Type B pancreatic cell (in vitro differentiated cells): Measurements from ENCODE around the gene TSPAN1. TPM values are rescaled to one million over a fixed set of nuclear protein-coding genes. Genes with fewer than 3 reads are reported as not detected.

ENCODE experiments used
- DNase-seq: peaks from one replicate; pipeline ENCODE4 v3.0.0; 2021; ENCODE audit warnings: mixed read lengths; ENCODE audit not compliant: unreplicated experiment; ENCODE audit errors: extremely low spot score
- H3K27ac Mint-ChIP-seq: 2 replicates; pipeline ENCODE4 v1.8.0; 2021; ENCODE audit warnings: mild to moderate bottlenecking, mixed read lengths
- H3K27me3 Mint-ChIP-seq: 2 replicates; pipeline ENCODE4 v1.8.0; 2021; ENCODE audit warnings: mixed read lengths
- H3K36me3 Mint-ChIP-seq: 2 replicates; pipeline ENCODE4 v1.8.0; 2021; ENCODE audit warnings: mixed read lengths
- H3K4me1 Mint-ChIP-seq: one replicate; pipeline ENCODE4 v1.8.0; 2021; ENCODE audit warnings: mixed read lengths; ENCODE audit not compliant: unreplicated experiment
- H3K4me3 Mint-ChIP-seq: 2 replicates; pipeline ENCODE4 v1.8.0; 2021; ENCODE audit warnings: mild to moderate bottlenecking, mixed read lengths
- H3K9me3 Mint-ChIP-seq: 2 replicates; pipeline ENCODE4 v1.8.0; 2021; ENCODE audit warnings: mixed read lengths
- total RNA-seq: library from RNA; stranded (reverse); gene quantifications from 2 replicates; pipeline ENCODE4 v1.2.1, GENCODE V29; 2021; ENCODE audit warnings: low replicate concordance
- TF ChIP-seq, protein P1 (sequence below): fragments of 200-600 bp; sonication (generic); conservative IDR thresholded peaks from 2 replicates; pipeline ENCODE4 v1.5.0; 2021; ENCODE audit warnings: antibody characterized with exemption, mild to moderate bottlenecking

Gene TSPAN1
- total RNA-seq, 1 donor from 2014 or later: 27.6 TPM

GRCh38 chr1:46205141-46205540 lies 30.3 kb downstream of the TSPAN1 start:
- Mint-ChIP-seq H3K9me3 (no peaks in the 10 kb centered on the region), H3K4me1 (peaks cover 18% of the 10 kb centered on the region), H3K36me3 (no peaks in the 10 kb centered on the region), H3K27me3 (peaks cover 7% of the 10 kb centered on the region), H3K27ac (no peak overlapping the region), H3K4me3 (no peak overlapping the region)
- TF ChIP-seq, protein P1, sequence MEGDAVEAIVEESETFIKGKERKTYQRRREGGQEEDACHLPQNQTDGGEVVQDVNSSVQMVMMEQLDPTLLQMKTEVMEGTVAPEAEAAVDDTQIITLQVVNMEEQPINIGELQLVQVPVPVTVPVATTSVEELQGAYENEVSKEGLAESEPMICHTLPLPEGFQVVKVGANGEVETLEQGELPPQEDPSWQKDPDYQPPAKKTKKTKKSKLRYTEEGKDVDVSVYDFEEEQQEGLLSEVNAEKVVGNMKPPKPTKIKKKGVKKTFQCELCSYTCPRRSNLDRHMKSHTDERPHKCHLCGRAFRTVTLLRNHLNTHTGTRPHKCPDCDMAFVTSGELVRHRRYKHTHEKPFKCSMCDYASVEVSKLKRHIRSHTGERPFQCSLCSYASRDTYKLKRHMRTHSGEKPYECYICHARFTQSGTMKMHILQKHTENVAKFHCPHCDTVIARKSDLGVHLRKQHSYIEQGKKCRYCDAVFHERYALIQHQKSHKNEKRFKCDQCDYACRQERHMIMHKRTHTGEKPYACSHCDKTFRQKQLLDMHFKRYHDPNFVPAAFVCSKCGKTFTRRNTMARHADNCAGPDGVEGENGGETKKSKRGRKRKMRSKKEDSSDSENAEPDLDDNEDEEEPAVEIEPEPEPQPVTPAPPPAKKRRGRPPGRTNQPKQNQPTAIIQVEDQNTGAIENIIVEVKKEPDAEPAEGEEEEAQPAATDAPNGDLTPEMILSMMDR: no peak
- DNase-seq: no peak

GRCh38 chr1:46205791-46206190 lies 30.9 kb downstream of the TSPAN1 start:
- H3K27me3 Mint-ChIP-seq: peaks cover 7% of the 10 kb centered on the region
- no peaks in the 10 kb centered on the region for H3K9me3 Mint-ChIP-seq
- TF ChIP-seq, protein P1: no peak
- H3K4me1 Mint-ChIP-seq: peaks cover 15% of the 10 kb centered on the region
- H3K27ac Mint-ChIP-seq: no peak overlapping the region
- H3K36me3 Mint-ChIP-seq: no peaks in the 10 kb centered on the region
- H3K4me3 Mint-ChIP-seq: no peak overlapping the region
- DNase-seq: no peak

DNA sequence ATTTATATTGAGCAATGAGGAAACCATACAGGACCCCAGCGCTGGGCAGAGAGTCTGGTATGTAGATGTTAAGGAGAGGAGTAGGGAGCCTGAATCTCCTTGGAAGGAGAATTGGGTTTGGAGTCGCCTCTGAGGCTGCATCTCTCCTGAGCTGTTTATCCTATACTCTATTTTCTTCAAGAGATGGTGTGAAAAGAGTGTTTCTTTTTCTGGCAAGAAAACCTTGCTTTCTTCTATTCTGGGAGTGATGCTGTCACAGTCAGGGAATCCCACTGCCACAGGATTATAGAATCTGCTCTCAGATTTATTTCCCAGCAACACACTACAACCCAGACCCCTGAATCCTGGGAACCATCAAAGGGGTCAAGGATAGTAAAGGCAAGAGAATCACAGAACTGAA lies 31.5 kb downstream of the TSPAN1 start:
- H3K4me3 Mint-ChIP-seq: no peak overlapping the region

DNA sequence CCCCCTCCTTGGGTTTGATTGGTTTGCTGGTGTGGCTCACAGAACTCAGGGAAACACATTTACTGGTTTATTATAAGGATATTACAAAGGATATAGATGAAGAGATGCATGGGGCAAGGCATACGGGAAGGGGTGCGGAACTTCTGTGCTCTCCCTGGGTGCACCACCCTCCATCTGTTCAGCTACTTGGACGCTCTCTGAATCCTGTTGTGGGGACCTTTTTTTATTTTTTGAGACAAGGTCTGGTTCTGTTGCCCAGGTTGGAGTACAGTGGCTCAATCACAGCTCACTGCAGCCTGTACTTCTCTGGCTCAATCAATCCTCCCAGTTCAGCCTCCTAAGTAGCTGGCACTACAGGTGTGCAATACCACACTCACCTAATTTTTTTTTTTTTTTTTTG lies 35.7 kb downstream of the TSPAN1 start:
- DNase-seq: no peak
- Mint-ChIP-seq H3K36me3 (no peaks in the 10 kb centered on the region), H3K4me3 (no peak overlapping the region), H3K27me3 (no peaks in the 10 kb centered on the region), H3K27ac (no peak overlapping the region), H3K4me1 (no peaks in the 10 kb centered on the region), H3K9me3 (no peaks in the 10 kb centered on the region)
- TF ChIP-seq, protein P1: no peak

More for the DNA sequence above, 31.5 kb downstream of the TSPAN1 start:
- Mint-ChIP-seq H3K27ac (no peak overlapping the region), H3K9me3 (no peaks in the 10 kb centered on the region), H3K36me3 (no peaks in the 10 kb centered on the region), H3K27me3 (peaks cover 7% of the 10 kb centered on the region), H3K4me1 (peaks cover 15% of the 10 kb centered on the region)
- TF ChIP-seq, protein P1: no peak
- DNase-seq: no peak

- Mint-ChIP-seq H3K27me3 (no peaks in the 10 kb centered on the region), H3K27ac (no peak overlapping the region), H3K9me3 (no peaks in the 10 kb centered on the region), H3K4me1 (no peaks in the 10 kb centered on the region), H3K36me3 (no peaks in the 10 kb centered on the region), H3K4me3 (no peak overlapping the region)
- TF ChIP-seq, protein P1: no peak
- no peak for DNase-seq
Measured at GRCh38 chr1:46211051-46211450, 36.2 kb downstream of the TSPAN1 start.

- no peak for DNase-seq
- TF ChIP-seq, protein P1: no peak
- H3K4me1 Mint-ChIP-seq: no peaks in the 10 kb centered on the region
- no peaks in the 10 kb centered on the region for H3K36me3 Mint-ChIP-seq
- no peaks in the 10 kb centered on the region for H3K9me3 Mint-ChIP-seq
- no peak overlapping the region for H3K4me3 Mint-ChIP-seq
- no peak overlapping the region for H3K27ac Mint-ChIP-seq
- no peaks in the 10 kb centered on the region for H3K27me3 Mint-ChIP-seq
Measured at GRCh38 chr1:46215504-46215903, 40.6 kb downstream of the TSPAN1 start.
